NCI-H146 treated with DMSO at 0.1 percent for 48 hours (cell line): ENCODE data around the gene COQ9.
"Not testable (repeated sequence)": the region's sequence is repeated elsewhere in the genome, so short reads cannot be mapped to it uniquely, and the experiment has no call there.

ENCODE experiments used
- DNase-seq: peaks from one replicate; lab custom pipeline; 2025; ENCODE audit not compliant: unreplicated experiment; lab: John Stamatoyannopoulos, UW

Gene COQ9

GRCh38 chr16:57447186-57447962 lies at the start of gene COQ9, which contains the start of gene CIAPIN1:
Gene COQ9 (plus strand): TSS chr16:57447479. CDS start chr16:57447506, 27 bp downstream.
Gene CIAPIN1 (minus strand): TSS chr16:57447385. CDS start chr16:57440928, 6,457 bp downstream.
- DNase-seq = peak; percentile 59

DNA sequence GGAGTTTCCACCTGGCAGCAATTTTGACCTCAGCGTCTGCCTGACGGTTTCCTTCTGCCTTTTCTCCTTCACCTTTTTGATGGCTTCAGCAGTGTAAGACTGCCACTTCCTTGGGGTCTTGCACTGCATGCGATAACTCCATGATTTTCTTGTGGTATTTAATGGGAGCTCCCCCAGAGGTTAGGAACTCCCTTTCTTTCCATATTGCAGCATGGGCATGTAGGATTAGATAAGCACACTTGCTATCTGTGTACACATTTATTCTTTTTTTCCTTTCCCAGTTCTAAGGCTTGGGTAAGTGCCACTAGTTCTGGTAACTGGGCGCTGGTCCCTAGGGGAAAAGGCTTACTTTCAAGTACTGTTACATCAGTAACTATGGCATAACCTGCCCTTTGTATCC lies 49.8 kb upstream of the COQ9 start:
- DNase-seq = not testable (repeated sequence)

DNA sequence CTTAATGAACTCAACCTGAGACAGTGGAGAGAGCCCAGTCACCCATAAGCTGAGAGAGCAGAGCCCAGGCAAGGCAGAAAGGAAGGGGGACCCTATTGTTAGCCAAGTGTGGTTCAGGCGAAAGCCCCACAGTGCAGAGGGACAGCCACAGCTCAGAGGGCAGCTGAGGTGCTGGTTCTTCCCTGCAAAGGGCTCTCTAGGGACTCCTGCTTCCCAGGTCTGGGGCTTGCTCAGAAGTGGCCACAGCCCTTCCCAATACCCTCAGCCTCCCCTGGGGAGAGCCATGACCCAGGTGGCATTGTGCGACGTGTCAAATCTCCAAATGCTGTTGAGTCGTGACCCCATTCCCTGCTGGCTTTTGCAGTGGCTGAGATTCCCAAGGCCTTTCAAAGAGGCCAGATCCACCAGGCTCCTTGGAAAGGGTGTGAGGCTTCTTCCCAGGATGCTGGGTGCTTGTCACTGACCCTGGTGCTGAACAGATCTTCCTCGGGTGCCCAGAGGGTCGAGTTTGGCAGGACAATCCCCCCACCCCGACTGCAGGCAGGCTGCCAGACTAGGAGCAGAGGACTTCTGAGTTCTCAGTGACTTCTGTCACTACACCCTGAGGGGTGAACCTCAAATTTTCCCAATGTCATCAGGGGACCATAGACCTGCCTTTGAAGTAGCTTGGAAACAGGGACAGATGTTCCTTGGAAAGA lies 45.2 kb upstream of the COQ9 start:
- DNase-seq = no peak

DNA sequence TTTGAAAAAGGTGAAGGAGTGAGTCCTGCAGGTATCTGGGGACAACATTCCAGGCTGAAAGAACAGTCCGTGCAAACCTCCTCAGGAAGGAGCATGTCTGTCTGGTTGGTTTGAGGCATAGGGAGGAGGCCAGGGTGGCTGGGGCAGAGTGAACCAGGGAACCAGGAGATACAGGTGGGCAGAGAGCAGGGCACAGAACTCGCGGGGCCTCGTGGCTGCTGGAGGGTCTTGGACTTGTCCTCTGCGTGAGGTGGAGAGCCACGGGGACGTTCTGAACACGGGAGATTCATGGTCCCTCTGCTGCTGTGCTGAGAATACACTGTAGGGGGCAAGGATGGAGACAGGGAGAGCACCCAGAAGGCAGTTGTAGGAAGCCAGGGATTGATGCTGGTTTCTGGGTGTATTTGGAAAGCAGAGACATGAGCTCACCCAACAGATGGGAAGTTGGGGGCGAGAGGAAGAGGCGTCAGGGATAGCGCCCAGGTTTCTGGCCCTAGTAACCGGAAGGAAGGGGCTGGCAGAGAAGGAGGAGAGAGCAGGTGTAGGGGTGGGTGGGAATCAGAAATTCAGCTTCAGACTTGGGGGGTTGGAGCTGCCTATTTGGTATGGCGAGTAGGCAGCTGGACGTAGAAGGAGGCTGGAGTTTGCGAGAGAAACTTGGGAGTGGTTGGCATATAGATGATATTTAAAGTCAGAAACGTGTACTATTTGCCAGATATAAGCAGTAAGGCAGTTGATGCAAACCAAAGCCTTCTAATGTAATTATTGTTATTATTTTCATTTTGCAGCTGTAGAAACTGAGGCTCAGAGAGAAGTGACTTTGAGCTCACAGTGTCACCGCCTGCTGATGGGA lies 43.1 kb upstream of the COQ9 start, which contains the start of gene CCL17:
CCL17 (plus strand) TSS at position 803 of the 853 bp plus-strand sequence. CDS start 9,166 bp downstream, outside the sequence.
- no peak for DNase-seq

DNA sequence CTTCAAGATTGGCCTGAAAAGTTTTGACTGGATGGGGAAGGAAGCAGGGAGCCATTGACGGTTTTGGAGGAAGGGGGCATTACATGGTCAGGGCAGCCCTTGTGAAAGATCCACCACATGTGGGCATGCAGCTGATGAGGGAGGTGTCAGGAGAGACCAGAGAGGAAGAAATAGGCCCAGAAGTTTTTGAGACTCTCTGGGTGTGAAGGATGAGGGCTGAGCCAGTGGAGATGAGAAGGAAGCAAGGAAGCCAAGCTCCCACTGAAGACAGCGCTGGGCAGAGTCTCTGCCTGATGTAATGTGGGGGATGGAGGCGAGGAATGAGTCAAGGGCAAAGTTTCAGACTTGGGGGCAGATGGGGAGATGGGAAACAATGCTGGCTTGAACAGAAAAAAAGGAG lies 42.2 kb upstream of the COQ9 start:
- no peak for DNase-seq

DNA sequence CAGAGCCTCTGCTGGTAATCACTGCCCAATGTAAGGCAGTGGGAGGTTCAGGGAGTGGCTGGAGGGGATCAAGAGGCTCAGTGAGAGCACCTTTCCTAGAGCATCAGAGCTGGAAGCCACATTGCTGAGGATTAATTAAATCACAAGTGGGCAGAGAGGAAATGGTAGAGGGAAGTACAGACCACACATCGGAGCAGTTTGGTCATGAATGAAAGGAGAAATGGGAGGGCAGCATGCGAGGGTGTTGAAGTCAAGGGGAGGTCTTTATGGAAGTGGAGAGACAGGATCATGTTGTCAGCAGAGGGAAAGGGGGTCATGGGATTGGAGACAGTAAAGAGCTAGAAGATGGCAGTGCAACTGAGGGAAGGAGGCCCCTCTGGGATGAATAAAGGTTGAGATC lies 40.4 kb upstream of the COQ9 start:
- DNase-seq = no peak

DNA sequence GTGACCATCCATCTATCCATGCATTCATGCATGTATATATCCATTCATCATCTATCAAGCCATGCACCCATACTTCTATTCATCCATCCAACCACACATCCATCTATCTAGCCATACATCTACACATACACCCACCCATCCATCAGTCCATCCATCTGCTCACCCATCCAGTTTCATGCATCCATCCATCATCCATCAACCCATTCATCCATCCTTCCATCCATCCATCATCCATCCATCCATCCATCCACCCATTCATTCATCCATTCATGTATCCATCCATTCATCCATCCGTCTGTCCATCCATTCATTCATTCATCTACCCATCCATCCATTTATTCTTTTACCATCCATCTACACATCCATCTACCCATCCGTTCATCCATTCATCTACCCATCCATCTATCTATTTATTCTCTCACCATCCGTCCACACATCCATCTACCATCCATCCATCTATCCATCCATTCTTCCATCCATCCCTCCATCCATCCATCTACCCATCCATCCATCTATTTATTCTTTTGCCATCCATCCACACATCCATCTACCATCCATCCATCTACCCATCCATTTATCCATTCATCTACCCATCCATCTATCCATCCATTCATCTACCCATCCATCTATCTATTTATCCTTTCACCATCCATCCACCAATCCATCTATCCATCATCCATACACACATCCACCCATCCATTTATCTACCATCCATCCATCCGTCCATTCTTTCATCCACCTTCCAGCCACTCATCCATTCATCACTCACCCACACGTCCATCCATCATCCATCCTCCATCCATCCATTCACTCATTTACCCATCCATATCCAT lies 39.5 kb upstream of the COQ9 start:
- DNase-seq = no peak

DNA sequence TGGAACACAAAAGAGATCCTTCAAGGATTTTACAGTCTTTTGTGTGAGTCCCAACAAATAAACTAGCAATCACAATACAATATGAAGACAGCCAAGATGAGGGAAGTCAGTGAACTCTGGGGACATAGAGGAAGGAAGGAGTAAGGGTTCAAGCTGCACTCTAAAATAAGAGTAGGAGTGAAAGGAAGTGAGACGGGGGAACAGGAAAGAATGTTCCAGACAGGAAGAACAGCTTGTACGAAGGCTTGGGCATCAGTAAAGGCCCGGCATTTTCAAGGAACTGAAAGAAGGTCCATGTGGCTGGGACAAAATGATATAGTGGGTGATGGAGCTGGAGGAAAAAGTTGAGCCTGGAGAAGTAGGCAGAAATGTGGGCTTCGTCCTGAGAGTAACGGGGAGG lies 38.2 kb upstream of the COQ9 start:
- no peak for DNase-seq

DNA sequence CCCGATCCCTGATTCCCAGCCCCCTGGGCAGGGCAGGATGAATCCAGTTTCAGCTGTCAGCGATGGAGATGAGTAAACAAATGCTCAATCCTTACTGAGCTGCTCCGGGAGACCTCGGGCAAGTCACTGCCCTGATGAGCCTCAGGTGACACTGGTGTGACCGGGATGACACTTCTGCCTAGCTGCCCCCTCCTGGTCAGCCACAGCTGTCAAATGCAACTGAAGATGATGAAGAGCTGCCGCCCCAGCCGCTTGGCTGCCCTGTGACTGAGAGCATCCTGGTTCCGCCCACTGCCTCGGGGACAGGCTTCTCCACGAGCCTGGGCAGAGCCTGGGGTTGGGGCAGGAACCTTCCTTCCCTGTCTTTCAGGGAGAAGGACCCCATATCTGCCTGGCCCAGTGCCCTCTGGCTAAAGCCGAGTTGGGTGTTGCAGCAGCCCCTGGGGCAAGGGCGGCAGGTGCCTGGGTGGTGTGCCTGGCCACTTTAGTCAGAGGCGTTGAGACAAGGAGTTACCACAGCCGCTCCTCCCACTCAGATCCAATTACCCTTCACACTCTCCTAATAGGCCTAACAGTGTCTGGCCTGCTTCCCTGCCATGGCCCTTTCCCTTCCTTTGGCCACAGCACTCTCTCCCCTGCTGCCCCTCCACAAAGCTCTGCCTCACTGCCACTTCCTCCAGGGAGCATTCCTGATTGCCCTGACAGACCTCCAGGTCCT lies 37.2 kb upstream of the COQ9 start:
- peak; percentile 2 for DNase-seq

GRCh38 chr16:57411362-57411976 lies 35.8 kb upstream of the COQ9 start:
- no peak for DNase-seq

GRCh38 chr16:57412584-57412983 lies 34.7 kb upstream of the COQ9 start:
- no peak for DNase-seq

DNA sequence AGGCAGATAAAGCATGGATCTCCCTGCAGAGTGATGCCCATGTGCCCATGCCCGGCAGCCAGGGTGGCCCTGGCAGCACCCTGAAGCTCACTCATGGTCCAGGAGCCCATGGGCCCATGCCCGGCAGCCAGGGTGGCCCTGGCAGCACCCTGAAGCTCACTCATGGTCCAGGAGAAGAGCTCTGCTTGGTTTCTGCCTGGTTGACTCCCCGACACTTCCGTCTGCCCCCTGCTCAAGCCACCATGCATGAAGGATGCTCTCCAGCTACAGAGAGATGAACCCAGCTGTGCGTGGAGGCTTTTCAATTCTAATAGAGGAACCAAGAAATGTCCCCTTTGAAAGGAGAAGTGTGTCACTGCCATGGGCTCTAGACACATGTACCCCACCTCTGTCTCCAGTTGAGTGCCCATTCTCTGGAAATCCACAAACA lies 34.0 kb upstream of the COQ9 start:
- no peak for DNase-seq

DNA sequence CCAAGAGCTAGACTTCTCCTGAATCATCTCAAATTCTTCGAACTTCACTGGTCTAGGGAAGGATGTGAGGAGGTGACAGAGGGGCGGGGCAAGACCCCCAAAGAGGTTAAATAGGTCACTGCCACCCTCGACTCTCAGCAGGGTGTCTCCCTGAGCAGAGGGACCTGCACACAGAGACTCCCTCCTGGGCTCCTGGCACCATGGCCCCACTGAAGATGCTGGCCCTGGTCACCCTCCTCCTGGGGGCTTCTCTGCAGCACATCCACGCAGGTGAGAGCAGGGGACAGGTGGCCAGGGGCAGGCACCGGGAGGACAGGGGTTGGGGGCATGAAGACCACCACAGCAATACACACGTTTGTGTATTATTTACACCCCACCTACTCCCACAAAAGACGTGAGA lies 33.5 kb upstream of the COQ9 start:
- DNase-seq = no peak

DNA sequence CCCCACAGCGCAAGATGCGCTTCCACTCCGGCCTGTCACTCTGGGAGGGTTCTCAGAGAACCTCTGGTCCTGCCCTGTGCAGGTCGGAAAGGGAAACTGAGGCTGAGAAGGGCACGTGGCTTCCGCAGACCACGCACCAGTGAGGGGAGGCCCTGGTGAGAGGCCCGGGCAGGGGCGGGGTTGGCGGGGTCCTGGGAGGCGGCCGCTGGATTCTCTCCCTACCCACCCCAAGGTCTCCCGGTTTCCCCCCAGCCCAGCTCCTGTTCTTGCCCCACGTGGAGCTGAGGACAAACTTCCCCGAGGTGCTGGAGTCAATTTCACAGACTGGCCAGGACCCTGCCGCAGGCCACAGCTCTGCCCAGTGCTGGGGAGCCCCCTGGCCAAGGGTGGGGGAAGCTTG lies 31.2 kb upstream of the COQ9 start:
- DNase-seq = no peak

GRCh38 chr16:57419506-57419905 lies 27.8 kb upstream of the COQ9 start:
- no peak for DNase-seq

- DNase-seq = peak; percentile 13
Measured at GRCh38 chr16:57422026-57422944, 25.0 kb upstream of the COQ9 start.

- DNase-seq = no peak
Measured at GRCh38 chr16:57423152-57423551, 24.1 kb upstream of the COQ9 start.

DNA sequence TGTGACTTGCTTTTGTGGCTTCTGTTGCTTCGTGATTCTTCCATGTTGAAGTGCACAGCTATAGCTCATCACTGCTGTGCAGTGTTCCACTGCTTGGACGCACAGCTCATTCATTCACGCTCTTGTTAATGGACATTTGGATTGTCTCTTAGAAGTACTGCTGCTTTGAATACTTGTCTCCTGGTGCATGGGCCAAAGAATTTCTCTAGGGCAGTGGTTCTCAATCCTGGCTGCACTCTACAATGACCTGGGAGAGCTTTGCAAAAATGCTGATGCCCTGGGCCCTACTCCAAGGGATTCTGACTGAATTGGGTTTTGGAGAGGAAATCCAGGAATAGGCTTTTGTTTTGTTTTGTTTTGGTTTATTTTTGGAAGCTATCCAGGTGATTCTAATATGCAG lies 22.7 kb upstream of the COQ9 start:
- no peak for DNase-seq
